ENCODE data around the gene STX8.

Gene STX8

GRCh38 chr17:9209781-9210370 lies 365.7 kb downstream of the STX8 start:
- no peaks in the 10 kb centered on the region for H3K36me3 ChIP-seq (ENCODE audit: control insufficient read depth, insufficient read depth, low read length, severe bottlenecking)
- DNase-seq (ENCODE audit: low read depth): no peak
- no peak overlapping the region for H3K9ac ChIP-seq (ENCODE audit: low read length)
- H3K9me3 ChIP-seq (ENCODE audit: control insufficient read depth, low read length): no peaks in the 10 kb centered on the region
- no peak overlapping the region for H3K4me3 ChIP-seq (ENCODE audit: low read length)
- peaks cover 7% of the 10 kb centered on the region for H3K4me1 ChIP-seq (ENCODE audit: control insufficient read depth, insufficient read depth, low read length)
- H3K27me3 ChIP-seq (replicated peaks; ENCODE audit: control insufficient read depth, insufficient read depth, low read length): peaks cover 52% of the 10 kb centered on the region

GRCh38 chr17:9209347-9209746 lies 366.3 kb downstream of the STX8 start:
- Histone ChIP-seq H3K27me3 (replicated peaks; ENCODE audit: control insufficient read depth, insufficient read depth, low read length) (peaks cover 55% of the 10 kb centered on the region), H3K36me3 (ENCODE audit: control insufficient read depth, insufficient read depth, low read length, severe bottlenecking) (no peaks in the 10 kb centered on the region)

DNA sequence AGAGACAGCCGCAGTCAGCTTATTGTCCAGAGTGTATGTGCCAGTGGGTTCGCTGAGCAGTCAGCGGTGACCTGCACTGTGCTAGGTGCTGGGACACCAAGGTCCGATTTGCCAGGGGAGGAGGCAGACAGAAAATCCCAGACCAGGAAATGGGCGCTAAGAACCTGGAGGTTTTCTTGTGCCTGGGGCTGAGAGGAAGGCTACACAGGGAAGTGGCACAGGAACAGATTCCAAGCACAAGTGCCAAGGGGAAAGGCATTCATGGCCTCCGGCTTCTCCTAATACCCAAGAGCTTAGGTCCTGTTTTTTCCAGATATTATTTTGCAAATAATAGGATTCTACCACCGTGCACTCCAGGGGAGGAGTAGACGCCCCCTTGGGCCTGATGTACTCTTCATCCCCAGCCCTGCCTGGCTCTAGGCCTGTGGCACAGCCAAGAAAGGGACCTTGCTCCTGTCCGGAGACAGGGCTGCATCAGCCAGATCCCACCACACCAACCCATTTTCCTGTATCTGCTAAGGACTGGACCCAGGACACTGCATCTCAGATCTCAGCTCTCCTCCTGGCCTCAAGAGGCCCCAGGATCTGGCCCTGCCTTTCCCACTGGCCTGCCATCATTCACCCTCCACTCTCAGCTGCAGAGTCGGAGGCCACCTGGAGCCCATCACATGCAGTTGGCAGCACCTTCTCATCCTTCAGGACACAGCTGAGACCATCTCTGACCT lies 367.1 kb downstream of the STX8 start:
- Histone ChIP-seq H3K9ac (ENCODE audit: low read length) (no peak overlapping the region), H3K9me3 (ENCODE audit: control insufficient read depth, low read length) (no peaks in the 10 kb centered on the region), H3K4me1 (ENCODE audit: control insufficient read depth, insufficient read depth, low read length) (peaks cover 7% of the 10 kb centered on the region), H3K36me3 (ENCODE audit: control insufficient read depth, insufficient read depth, low read length, severe bottlenecking) (no peaks in the 10 kb centered on the region), H3K27me3 (replicated peaks; ENCODE audit: control insufficient read depth, insufficient read depth, low read length) (peaks cover 53% of the 10 kb centered on the region), H3K4me3 (ENCODE audit: low read length) (no peak overlapping the region)
- DNase-seq (ENCODE audit: low read depth): no peak

More at GRCh38 chr17:9209347-9209746, 366.3 kb downstream of the STX8 start:
- Histone ChIP-seq H3K4me3 (ENCODE audit: low read length) (no peak overlapping the region), H3K4me1 (ENCODE audit: control insufficient read depth, insufficient read depth, low read length) (peaks cover 7% of the 10 kb centered on the region), H3K9me3 (ENCODE audit: control insufficient read depth, low read length) (no peaks in the 10 kb centered on the region), H3K9ac (ENCODE audit: low read length) (no peak overlapping the region)
- no peak for DNase-seq (ENCODE audit: low read depth)

DNA sequence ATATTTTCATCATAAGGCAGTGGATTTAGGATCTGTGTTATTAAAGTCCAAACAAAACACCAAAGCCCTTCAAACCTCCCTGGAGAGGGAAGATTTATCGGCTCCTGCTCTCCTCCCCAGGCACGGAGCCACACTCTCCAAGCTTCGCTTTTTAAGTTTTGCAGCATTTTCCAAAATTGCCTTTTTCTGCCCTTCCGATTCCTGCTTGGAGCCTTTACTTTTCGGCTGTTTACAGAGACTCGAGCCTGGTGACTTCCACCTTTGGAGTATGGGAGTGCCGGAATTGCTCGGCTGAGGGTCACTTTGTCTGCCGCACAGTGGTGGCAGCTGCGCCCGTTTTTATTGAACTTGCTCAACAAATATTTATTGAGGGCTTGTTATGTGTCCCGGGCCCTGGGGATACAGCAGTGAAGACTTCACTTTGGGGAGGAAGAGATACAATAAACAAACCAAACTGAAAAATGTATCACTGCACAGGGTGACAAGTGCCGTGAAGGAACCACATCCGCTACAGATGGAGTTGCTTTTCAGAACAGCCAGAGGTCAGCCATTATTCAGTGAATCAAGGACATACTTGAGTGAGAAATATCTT lies 368.8 kb downstream of the STX8 start:
- peaks cover 7% of the 10 kb centered on the region for H3K4me1 ChIP-seq (ENCODE audit: control insufficient read depth, insufficient read depth, low read length)
- no peaks in the 10 kb centered on the region for H3K36me3 ChIP-seq (ENCODE audit: control insufficient read depth, insufficient read depth, low read length, severe bottlenecking)
- DNase-seq (ENCODE audit: low read depth): no peak
- H3K9ac ChIP-seq (ENCODE audit: low read length): no peak overlapping the region
- H3K4me3 ChIP-seq (ENCODE audit: low read length): no peak overlapping the region
- H3K27me3 ChIP-seq (replicated peaks; ENCODE audit: control insufficient read depth, insufficient read depth, low read length): peaks cover 39% of the 10 kb centered on the region
- no peaks in the 10 kb centered on the region for H3K9me3 ChIP-seq (ENCODE audit: control insufficient read depth, low read length)

- Histone ChIP-seq H3K4me3 (ENCODE audit: low read length) (no peak overlapping the region), H3K27me3 (replicated peaks; ENCODE audit: control insufficient read depth, insufficient read depth, low read length) (peaks cover 36% of the 10 kb centered on the region), H3K9ac (ENCODE audit: low read length) (no peak overlapping the region), H3K9me3 (ENCODE audit: control insufficient read depth, low read length) (no peaks in the 10 kb centered on the region), H3K4me1 (ENCODE audit: control insufficient read depth, insufficient read depth, low read length) (peaks cover 7% of the 10 kb centered on the region), H3K36me3 (ENCODE audit: control insufficient read depth, insufficient read depth, low read length, severe bottlenecking) (no peaks in the 10 kb centered on the region)
- no peak for DNase-seq (ENCODE audit: low read depth)
Measured at GRCh38 chr17:9206410-9206703, 369.3 kb downstream of the STX8 start.

DNA sequence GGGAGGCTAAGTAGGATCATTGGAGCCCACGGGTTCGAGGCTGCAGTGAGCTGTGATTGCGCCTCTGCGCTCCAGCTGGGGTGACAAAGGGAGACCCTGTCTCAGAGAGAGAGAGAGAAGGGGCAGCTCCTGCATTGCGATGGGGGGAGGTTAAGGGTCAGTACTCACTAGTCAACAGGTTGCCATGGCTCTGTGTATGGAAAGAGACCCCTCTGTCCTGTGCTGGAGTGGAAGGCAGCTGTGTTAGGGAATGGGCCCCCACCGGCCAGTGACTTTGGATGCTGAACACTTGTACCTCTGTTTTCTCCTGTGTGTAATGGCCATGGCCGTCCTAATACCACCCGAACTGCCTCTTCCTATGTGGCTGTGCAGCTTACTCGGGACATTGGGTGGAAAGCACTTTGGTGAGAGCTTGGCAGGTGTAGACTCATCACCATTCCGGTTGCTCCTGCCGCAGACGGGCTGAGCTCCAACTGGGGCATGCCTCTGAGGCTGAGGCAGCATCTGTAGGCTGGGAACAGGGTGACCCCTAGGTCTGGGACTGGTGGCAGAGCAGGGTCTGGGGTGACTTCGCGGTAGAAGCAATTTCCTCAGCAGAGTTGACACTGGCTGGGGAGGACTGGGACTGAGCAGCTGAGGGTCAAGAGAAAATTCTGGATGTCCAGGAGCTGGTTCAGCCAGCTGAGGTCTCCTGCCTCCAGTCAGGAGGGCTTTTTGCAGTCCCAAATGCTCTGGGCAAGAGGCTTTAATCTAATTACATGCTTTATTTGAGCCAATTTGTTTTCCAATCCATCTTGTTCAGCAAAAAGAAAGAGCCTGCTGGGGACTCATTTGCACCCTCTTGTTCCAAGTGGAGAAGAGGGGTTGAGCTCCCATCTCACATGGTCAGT lies 369.9 kb downstream of the STX8 start:
- peaks cover 7% of the 10 kb centered on the region for H3K4me1 ChIP-seq (ENCODE audit: control insufficient read depth, insufficient read depth, low read length)
- no peaks in the 10 kb centered on the region for H3K36me3 ChIP-seq (ENCODE audit: control insufficient read depth, insufficient read depth, low read length, severe bottlenecking)
- peaks cover 36% of the 10 kb centered on the region for H3K27me3 ChIP-seq (replicated peaks; ENCODE audit: control insufficient read depth, insufficient read depth, low read length)
- H3K4me3 ChIP-seq (ENCODE audit: low read length): no peak overlapping the region
- H3K9ac ChIP-seq (ENCODE audit: low read length): no peak overlapping the region
- no peaks in the 10 kb centered on the region for H3K9me3 ChIP-seq (ENCODE audit: control insufficient read depth, low read length)
- DNase-seq (ENCODE audit: low read depth): no peak

DNA sequence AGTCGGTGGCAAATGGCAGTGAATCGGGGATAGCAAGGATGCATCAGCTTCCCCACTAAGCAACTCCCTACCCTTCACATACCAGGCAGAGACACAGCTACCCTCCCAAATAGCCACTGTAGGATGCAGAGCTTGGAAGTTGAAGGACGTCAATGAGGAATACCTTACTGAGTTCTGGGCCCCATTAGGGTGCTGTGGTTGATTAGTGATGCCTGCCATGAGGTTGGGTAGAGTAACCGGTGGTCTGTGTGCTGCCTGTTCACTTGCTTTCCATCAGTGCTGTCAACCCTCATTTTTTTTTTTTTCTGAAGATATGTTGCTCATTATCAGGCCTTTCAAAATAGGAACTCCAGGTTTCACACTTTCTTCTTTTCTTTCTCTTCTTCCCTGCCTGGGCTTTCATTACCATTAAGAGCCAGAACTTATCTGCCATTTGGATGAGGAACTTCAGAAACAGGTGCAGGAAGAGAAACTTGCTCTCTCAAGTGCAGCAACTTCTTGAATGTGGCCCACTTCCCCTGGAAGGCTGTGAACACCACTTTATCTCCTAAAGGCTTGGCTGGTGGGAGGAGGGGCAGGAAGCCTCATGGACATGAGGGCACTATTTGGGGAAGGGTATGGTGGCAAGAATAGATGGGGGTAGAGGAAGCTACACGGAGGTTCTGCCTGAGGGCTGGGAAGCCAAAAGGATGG lies 370.8 kb downstream of the STX8 start:
- Histone ChIP-seq H3K36me3 (ENCODE audit: control insufficient read depth, insufficient read depth, low read length, severe bottlenecking) (no peaks in the 10 kb centered on the region), H3K27me3 (replicated peaks; ENCODE audit: control insufficient read depth, insufficient read depth, low read length) (peaks cover 36% of the 10 kb centered on the region), H3K9me3 (ENCODE audit: control insufficient read depth, low read length) (no peaks in the 10 kb centered on the region), H3K9ac (ENCODE audit: low read length) (no peak overlapping the region), H3K4me1 (ENCODE audit: control insufficient read depth, insufficient read depth, low read length) (peaks cover 7% of the 10 kb centered on the region), H3K4me3 (ENCODE audit: low read length) (no peak overlapping the region)
- DNase-seq (ENCODE audit: low read depth): no peak

DNA sequence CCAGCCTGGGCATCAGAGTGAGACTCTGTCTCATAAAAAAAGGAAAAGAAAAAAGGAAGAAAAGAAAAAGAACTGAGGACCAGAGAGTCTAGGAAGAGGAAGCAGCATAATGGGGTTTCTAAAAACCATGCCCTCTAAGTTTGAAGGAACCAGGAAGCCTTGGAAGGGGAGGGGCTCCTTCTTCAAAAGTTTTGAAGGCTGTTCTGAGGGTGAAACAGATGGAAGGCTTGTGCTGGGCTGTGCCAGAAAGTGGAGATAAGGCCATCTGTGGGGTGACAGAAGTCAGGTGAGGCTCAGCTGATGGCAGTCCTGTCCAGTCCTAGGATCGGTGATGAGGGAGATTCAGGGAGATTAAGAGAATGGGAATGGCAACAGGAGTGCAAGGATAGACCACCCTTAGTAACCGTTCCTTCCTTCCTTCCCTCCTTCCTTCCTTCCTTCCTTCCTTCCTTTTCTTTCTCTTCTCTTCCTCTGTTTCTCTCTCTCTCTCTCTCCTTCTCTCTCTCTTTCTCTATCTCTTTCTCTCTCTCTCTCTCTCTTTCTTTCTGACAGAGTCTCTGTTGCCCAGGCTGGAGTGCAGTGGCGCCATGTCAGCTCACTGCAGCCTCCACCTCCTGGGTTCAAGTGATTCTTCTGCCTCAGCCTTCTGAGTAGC lies 371.7 kb downstream of the STX8 start:
- Histone ChIP-seq H3K4me3 (ENCODE audit: low read length) (no peak overlapping the region), H3K9ac (ENCODE audit: low read length) (no peak overlapping the region), H3K27me3 (replicated peaks; ENCODE audit: control insufficient read depth, insufficient read depth, low read length) (peaks cover 27% of the 10 kb centered on the region), H3K4me1 (ENCODE audit: control insufficient read depth, insufficient read depth, low read length) (peaks cover 7% of the 10 kb centered on the region), H3K36me3 (ENCODE audit: control insufficient read depth, insufficient read depth, low read length, severe bottlenecking) (no peaks in the 10 kb centered on the region), H3K9me3 (ENCODE audit: control insufficient read depth, low read length) (no peaks in the 10 kb centered on the region)
- no peak for DNase-seq (ENCODE audit: low read depth)

GRCh38 chr17:9202532-9202931 lies 373.1 kb downstream of the STX8 start:
- Histone ChIP-seq H3K27me3 (replicated peaks; ENCODE audit: control insufficient read depth, insufficient read depth, low read length) (peaks cover 27% of the 10 kb centered on the region), H3K9ac (ENCODE audit: low read length) (no peak overlapping the region)

DNA sequence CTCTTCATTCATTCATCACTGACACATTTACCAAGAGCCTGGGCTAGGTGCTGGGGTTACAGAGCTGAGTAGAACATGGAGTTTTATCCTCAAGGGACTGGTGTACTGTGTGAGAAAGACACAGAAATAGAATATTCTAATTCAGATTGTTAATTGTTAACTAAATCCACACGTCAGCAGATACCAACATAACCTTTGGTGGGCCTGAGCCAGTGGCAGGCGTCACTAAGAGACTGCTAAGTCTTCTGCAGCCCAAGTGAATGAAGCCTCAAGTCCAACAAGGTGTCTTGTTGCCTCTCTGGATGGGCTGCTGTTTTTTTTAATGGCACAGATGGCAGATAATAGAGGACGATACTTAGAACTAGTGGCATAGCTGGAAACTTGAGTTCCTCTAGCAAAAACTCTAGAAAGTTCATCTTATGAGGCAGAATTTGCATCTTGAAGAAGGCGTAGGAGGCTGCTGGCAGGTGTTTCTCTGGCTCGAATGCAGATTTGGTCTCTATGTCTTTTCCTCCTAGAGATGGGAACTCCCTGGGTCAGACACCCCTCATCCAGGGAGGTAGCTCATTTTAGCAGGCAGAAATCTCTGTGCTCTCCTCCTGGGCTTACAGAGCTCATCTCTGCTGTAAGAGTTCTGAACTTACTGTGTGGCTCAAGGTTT lies 374.8 kb downstream of the STX8 start:
- Histone ChIP-seq H3K9me3 (ENCODE audit: control insufficient read depth, low read length) (no peaks in the 10 kb centered on the region), H3K36me3 (ENCODE audit: control insufficient read depth, insufficient read depth, low read length, severe bottlenecking) (no peaks in the 10 kb centered on the region), H3K27me3 (replicated peaks; ENCODE audit: control insufficient read depth, insufficient read depth, low read length) (peaks cover 25% of the 10 kb centered on the region), H3K4me1 (ENCODE audit: control insufficient read depth, insufficient read depth, low read length) (no peaks in the 10 kb centered on the region), H3K9ac (ENCODE audit: low read length) (no peak overlapping the region), H3K4me3 (ENCODE audit: low read length) (no peak overlapping the region)
- DNase-seq (ENCODE audit: low read depth): no peak

More at GRCh38 chr17:9202532-9202931, 373.1 kb downstream of the STX8 start:
- no peaks in the 10 kb centered on the region for H3K9me3 ChIP-seq (ENCODE audit: control insufficient read depth, low read length)
- H3K4me3 ChIP-seq (ENCODE audit: low read length): no peak overlapping the region
- no peak for DNase-seq (ENCODE audit: low read depth)
- H3K36me3 ChIP-seq (ENCODE audit: control insufficient read depth, insufficient read depth, low read length, severe bottlenecking): no peaks in the 10 kb centered on the region
- H3K4me1 ChIP-seq (ENCODE audit: control insufficient read depth, insufficient read depth, low read length): peaks cover 7% of the 10 kb centered on the region

All from adipocyte (in vitro differentiated cells).